ACC112 (cell line): Measurements from ENCODE around the gene CCDC192.

ENCODE experiments used
- H2AFZ ChIP-seq: fragments of 200-600 bp; sonication (generic); one replicate; pipeline ENCODE4 v1.6.0; 2017; ENCODE audit warnings: antibody characterized with exemption, low read length; ENCODE audit not compliant: unreplicated experiment
- H3K27ac ChIP-seq: fragments of 200-600 bp; sonication (generic); 2 replicates; pipeline ENCODE4 v1.5.1; 2014; ENCODE audit warnings: low read depth, mild to moderate bottlenecking, antibody characterized with exemption, low read length, moderate library complexity
- H3K27me3 ChIP-seq: fragments of 200-600 bp; sonication (generic); 2 replicates; pipeline ENCODE4 v1.6.1; 2014; ENCODE audit warnings: mild to moderate bottlenecking, antibody characterized with exemption, low read length, moderate library complexity, mixed read lengths; ENCODE audit not compliant: insufficient read depth
- H3K36me3 ChIP-seq: fragments of 200-600 bp; sonication (generic); 2 replicates; pipeline ENCODE4 v1.6.1; 2016; ENCODE audit warnings: mild to moderate bottlenecking, antibody characterized with exemption, low read length, moderate library complexity, mixed read lengths; ENCODE audit not compliant: insufficient read depth
- H3K4me1 ChIP-seq: fragments of 200-600 bp; sonication (generic); one replicate; pipeline ENCODE4 v1.6.1; 2016; ENCODE audit warnings: low read length, mixed read lengths; ENCODE audit not compliant: insufficient read depth, unreplicated experiment, control insufficient read depth
- H3K4me3 ChIP-seq: fragments of 200-600 bp; sonication (generic); 2 replicates; pipeline ENCODE4 v1.5.1; 2014; ENCODE audit warnings: mild to moderate bottlenecking, low read depth, low read length
- H3K79me2 ChIP-seq: fragments of 200-600 bp; sonication (generic); one replicate; pipeline ENCODE4 v1.6.0; 2016; ENCODE audit warnings: low read length; ENCODE audit not compliant: control insufficient read depth, unreplicated experiment, insufficient read depth

CCDC192 gene

DNA sequence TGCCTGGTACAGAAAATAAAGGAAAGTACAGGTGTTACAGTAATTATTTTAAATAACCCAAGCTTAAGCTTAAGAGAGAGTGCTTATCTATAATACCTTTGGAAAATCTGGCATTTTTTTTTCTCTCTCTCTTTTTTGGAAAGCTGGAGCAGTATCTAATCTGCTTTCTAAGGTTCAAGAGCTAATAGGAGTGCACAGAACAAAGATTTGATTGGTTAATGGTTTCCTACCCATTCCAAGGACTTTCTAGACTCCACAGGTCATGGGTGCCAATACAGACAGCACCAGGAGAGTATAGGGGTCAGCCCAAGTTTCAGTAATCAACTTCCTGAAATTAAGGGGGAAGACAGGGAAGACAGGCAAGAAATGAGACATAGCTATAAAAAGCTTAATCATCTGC is 276.3 kb downstream of the CCDC192 start:
- Histone ChIP-seq H2AFZ (no peak overlapping the region), H3K27ac (no peak overlapping the region), H3K27me3 (no peaks in the 10 kb centered on the region), H3K4me1 (no peaks in the 10 kb centered on the region), H3K79me2 (no peaks in the 10 kb centered on the region), H3K4me3 (no peak overlapping the region), H3K36me3 (no peaks in the 10 kb centered on the region)

DNA sequence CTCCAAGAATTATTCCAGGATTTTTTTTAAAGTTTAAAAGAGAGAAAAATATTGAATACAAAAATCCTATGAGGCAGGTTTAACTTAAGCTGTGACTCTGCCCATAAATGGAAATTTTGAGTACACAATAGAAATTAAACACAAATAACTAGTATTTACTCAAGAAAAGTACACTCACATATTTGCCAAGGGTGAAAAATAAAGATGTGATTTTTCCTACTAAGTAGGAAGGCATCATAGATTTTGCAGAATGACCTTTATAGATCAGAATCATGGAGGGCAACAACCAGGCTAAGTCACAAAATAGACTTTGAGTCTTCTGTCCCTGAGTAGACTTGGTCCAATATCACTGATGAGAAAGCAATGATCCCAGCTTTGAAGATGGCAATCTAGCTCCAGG is 277.7 kb downstream of the CCDC192 start:
- no peaks in the 10 kb centered on the region for H3K4me1 ChIP-seq
- H3K27ac ChIP-seq = no peak overlapping the region

DNA sequence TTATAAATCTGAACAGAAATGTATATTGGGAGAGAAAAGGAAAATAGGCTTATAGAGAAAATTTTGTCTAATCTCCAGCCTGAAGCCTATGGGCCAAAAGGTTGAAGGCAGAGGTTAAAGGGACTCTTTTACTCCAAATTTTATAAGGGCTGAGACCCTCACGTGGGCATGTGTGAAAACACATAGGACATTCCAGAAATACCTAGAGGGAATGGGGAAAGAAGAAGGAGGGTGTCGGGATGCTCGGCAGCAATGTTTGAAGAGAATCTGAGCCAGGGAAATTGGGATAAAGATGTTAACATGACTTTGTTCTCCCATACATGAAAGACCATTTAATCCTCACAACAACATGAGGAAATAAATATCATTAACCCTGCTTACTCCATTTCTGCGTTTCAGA is 278.3 kb downstream of the CCDC192 start:
- H3K36me3 ChIP-seq = no peaks in the 10 kb centered on the region
- no peaks in the 10 kb centered on the region for H3K27me3 ChIP-seq
- H3K79me2 ChIP-seq = no peaks in the 10 kb centered on the region
- no peak overlapping the region for H3K4me3 ChIP-seq
- no peak overlapping the region for H2AFZ ChIP-seq
- H3K27ac ChIP-seq = no peak overlapping the region
- H3K4me1 ChIP-seq = peaks cover 3% of the 10 kb centered on the region

More for the DNA sequence above, 277.7 kb downstream of the CCDC192 start:
- H3K79me2 ChIP-seq = no peaks in the 10 kb centered on the region
- no peak overlapping the region for H3K4me3 ChIP-seq
- no peaks in the 10 kb centered on the region for H3K27me3 ChIP-seq
- H3K36me3 ChIP-seq = no peaks in the 10 kb centered on the region
- H2AFZ ChIP-seq = no peak overlapping the region

DNA sequence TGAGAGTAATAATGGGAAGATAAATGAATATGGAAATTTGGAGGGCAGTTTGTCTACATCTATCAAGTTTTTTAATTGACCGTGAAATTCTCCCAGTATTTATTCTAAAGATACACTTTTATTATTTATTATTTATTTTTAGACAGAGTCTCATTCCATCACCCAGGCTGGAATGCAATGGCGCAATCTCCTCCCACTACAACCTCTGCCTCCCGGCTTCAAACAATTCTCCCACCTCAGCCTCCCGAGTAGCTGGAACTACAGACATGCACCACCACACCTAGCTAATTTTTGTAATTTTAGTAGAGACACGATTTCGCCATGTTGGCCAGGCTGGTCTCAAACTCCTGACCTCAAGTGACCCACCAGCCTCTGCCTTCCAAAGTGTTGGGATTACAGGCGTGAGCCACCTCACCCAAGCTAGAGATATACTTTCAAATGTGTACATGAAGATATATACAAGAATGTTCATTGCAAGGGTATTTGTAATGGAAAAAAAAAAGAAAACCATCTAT is 282.7 kb downstream of the CCDC192 start:
- Histone ChIP-seq H3K27me3 (no peaks in the 10 kb centered on the region), H2AFZ (no peak overlapping the region), H3K36me3 (no peaks in the 10 kb centered on the region), H3K27ac (no peak overlapping the region), H3K4me1 (peaks cover 23% of the 10 kb centered on the region), H3K79me2 (no peaks in the 10 kb centered on the region), H3K4me3 (no peak overlapping the region)

DNA sequence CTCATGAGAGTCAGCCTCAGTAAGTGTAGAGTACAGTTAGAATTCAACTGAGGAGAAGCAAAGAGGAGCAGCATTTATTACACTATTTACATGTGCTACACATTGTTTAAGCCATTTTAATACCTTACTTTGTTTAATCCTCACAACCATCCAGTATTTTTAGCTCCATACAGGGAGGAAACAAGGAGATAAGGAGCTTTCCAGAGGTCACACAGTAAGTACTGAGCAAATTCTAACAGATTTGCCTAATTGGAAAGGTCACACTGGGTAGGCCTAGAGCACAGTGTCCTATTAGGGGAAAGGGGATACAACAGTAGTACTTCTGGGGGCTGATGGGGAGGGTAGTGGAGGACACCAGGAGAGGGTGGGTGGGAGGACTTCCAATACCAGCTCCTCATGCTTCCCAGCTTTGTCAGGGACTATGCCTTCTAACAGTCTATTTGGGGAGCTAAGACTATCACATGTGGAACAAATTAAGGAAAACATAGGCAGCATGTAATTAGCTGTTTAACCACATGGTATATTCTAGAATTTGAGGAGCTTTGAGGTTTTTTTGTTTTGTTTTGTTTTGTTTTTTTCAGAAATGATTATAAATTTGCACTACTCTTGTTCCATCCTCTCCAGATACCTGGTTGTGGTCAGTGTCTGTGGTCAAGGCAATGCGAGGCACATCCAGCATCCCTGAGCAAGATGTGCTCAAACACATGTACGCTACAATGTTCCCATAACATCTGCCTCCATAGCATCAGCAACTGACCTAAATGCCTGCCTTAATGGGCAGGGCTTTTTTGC is 284.4 kb downstream of the CCDC192 start:
- H2AFZ ChIP-seq = no peak overlapping the region
- no peaks in the 10 kb centered on the region for H3K36me3 ChIP-seq
- no peaks in the 10 kb centered on the region for H3K27me3 ChIP-seq
- H3K27ac ChIP-seq = peak overlapping the region; percentile 22
- H3K79me2 ChIP-seq = no peaks in the 10 kb centered on the region
- no peak overlapping the region for H3K4me3 ChIP-seq
- peaks cover 23% of the 10 kb centered on the region for H3K4me1 ChIP-seq

DNA sequence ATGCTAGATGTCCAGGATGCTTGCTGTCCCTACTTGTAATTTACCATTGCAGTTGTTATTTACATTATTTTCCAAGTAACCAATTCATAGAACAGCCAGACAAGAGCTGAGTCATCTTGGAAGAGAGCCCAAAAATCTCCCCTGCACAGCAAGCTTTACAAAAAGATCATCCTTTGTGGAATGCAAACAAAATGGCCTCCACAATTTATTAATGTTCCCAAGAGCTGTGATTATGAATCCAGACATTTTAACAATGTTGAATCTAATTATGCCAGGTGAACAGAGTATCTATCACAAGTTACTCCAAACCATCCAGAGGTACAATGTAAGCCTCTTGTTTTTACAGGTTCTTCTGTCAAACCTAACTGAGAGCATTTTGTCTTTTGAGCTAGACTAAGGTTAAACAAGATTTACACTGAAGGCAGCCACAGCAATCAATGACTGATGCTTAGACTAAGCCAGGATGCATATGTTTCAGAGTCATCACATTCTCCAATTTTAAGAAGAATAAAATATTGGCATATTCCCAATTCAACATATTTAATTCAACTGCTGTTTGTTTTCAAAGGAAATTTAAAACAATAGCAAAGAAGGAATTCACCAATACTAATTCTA is 285.1 kb downstream of the CCDC192 start:
- no peaks in the 10 kb centered on the region for H3K36me3 ChIP-seq
- peak overlapping the region; percentile 90 for H2AFZ ChIP-seq
- H3K27me3 ChIP-seq = no peaks in the 10 kb centered on the region
- peaks cover 23% of the 10 kb centered on the region for H3K4me1 ChIP-seq
- H3K79me2 ChIP-seq = no peaks in the 10 kb centered on the region
- peak overlapping the region; percentile 79 for H3K27ac ChIP-seq
- H3K4me3 ChIP-seq = no peak overlapping the region
